Psoas muscle (tissue), 8 donors: ENCODE measurements around the gene SMIM12. TPM values are rescaled to one million over a fixed set of nuclear protein-coding genes. Genes with fewer than 3 reads are reported as not detected.

ENCODE experiments used
- ATAC-seq, 4 donors: fragments of 200-7000 bp; cut with Tn5 transposase; one replicate each; pipeline ENCODE4 v1.9.1; 2020; ENCODE audit warnings: moderate library complexity in 3 of 4, mild to moderate bottlenecking in 2 of 4
- DNase-seq, 2 donors: peaks; one replicate each; pipeline ENCODE4 v3.0.0-alpha.2; 2020
- H3K27ac ChIP-seq: fragments of 200-600 bp; one replicate; pipeline ENCODE4 v1.8.0; 2022
- H3K27me3 ChIP-seq, 3 donors: fragments of 200-600 bp in 1 of 3; one replicate each; pipeline versions ENCODE4 v1.6.1 to v1.8.0; 2013 to 2022; ENCODE audit warnings: low read length in 2 of 3, mild to moderate bottlenecking in 2 of 3, moderate library complexity in 1 of 3; ENCODE audit not compliant: insufficient read depth in 3 of 3
- H3K36me3 ChIP-seq, 2 donors: fragments of 200-600 bp in 1 of 2; one replicate each; pipeline versions ENCODE4 v1.6.1 to v1.8.0; 2013 to 2022; ENCODE audit warnings: low read depth in 1 of 2, mild to moderate bottlenecking in 1 of 2, moderate library complexity in 1 of 2; ENCODE audit not compliant: insufficient read depth in 1 of 2
- H3K4me1 ChIP-seq: fragments of 200-600 bp; one replicate; pipeline ENCODE4 v1.8.0; 2022
- H3K4me3 ChIP-seq: fragments of 200-600 bp; one replicate; pipeline ENCODE4 v1.8.0; 2022; ENCODE audit warnings: mild to moderate bottlenecking
- H3K9me3 ChIP-seq: fragments of 200-600 bp; one replicate; pipeline ENCODE4 v1.8.0; 2022
- CTCF ChIP-seq: fragments of 200-600 bp; IDR thresholded peaks from one replicate; pipeline ENCODE4 v1.8.0; 2022; ENCODE audit warnings: antibody characterized with exemption
- WGBS, 3 donors: extraction: QIAGEN DNeasy Blood & Tissue Kit; methylation state at CpG; one replicate each; pipeline versions ENCODE4 v1.1.6 to v1.1.7; 2013; 5-methylcytosine and 5-hydroxymethylcytosine counted together
- intact Hi-C, 2 donors: fragments of 100-400 bp; cut with DNase I; formaldehyde crosslinking; loops; one replicate each; pipeline versions ENCODE4 v1.11.0 to v1.14.2; 2022
- polyA plus RNA-seq, 3 donors: library from polyadenylated mRNA; stranded (reverse); fragments of 200-250 nt; gene quantifications; one replicate each; pipeline ENCODE4 v1.2.3, GENCODE V29; 2013
- total RNA-seq, 4 donors: library from RNA; stranded (reverse); fragmentation: NEBNext Ultra II Directional in 2 of 4; extraction: Animal tissue kit (Norgen Biotek cat#: 25700) in 2 of 4; gene quantifications; one replicate each; pipeline versions ENCODE4 v1.2.1 to v1.2.4, GENCODE V29; 2021 to 2023
- donor health status: healthy with polysubstance abuse.
- donor health status: DM: no; HTN: no; CAD: no; lungs with moderate emphysema.
- donor health status: Bipolar disorder and iron deficiency.
- donor health status: healthy.
- donor health status: DM: yes; HTN: yes; CAD: no.
- donor health status: DM: no; HTN: no; CAD: no.
- donor health status: DM: no; HTN: no; CAD: no.
- donor health status: DM: yes; HTN: yes; CAD: no.

The SMIM12 gene
- total and polyA plus RNA-seq, 7 donors: 17.9 to 140 (median 59.2) TPM

DNA sequence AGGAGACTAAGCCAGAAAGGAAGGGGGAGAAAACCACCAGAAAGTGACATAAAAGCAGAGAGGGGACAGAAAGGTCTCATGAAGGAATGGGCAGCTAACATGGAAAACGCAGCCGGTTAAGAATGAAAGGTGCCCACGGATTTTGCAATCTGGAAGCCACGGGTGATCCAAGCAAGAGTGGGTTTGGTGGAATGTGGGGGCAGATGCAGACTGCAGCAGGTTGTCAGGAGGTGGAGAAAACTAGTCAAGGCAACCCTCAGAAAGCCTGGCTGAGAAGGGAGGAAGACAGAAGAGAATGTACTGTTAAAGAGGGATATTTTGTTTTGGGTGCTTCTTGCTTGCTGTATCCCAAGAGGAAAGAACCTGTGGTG lies 12.6 kb upstream of the SMIM12 start:
- intact Hi-C loops: no loop called here
- DNase-seq: no peak
- ATAC-seq: no peak
- peaks cover 0 to 20% (median 2%) of the 10 kb centered on the region in 3 donors for H3K27me3 ChIP-seq
- 47 to 61% (median 61%) methylated on average over 4 of the region's 4 CpGs for WGBS, 3 donors
- H3K27ac ChIP-seq: no peak overlapping the region
- H3K36me3 ChIP-seq: no peaks in the 10 kb centered on the region
- H3K4me1 ChIP-seq: no peaks in the 10 kb centered on the region
- TF ChIP-seq CTCF: no peak
- H3K4me3 ChIP-seq: no peak overlapping the region
- H3K9me3 ChIP-seq: no peaks in the 10 kb centered on the region

DNA sequence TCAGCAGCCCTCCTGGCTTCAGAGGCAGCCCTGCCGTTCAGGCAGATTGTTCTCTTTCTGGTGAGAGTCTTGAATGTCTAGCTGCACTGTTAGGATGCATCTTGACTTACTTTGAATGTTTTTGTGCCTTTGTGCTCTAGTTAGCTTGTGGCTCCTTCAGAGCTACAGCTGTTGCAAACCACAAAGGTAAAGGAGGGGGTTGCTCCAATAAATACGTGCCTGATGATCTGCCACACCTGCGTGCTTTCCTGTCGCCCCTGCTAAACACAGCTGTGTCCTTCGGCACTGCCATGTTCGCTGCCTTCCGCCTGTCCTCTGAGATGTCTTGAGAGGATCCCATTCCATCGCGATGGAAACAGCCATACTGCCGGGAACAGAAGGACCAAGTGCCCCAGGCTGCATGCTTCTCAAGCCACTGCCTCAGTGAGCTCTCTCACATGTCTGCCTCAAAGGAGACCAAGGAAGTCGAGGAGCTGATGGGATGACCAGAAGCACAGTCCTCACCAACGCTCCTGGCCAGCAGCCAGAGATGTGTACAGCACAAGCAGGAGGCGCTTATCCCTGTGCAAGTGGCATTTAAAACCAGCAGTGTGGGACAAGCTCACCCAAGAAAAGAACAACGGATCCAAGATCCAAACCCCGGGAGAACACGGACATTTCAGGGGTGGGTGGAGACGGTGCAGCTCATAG lies 12.0 kb upstream of the SMIM12 start:
- Histone ChIP-seq H3K4me1 (peaks cover 3% of the 10 kb centered on the region), H3K4me3 (no peak overlapping the region), H3K36me3 (no peaks in the 10 kb centered on the region), H3K27me3 (peaks cover 0 to 19% (median 2%) of the 10 kb centered on the region in 3 donors), H3K27ac (no peak overlapping the region), H3K9me3 (no peaks in the 10 kb centered on the region)
- 51 to 56% (median 52%) methylated on average over 17 of the region's 17 CpGs for WGBS, 3 donors
- DNase-seq (no peak), ATAC-seq (no peak)
- TF ChIP-seq CTCF: no peak
- intact Hi-C loops: no loop called here

DNA sequence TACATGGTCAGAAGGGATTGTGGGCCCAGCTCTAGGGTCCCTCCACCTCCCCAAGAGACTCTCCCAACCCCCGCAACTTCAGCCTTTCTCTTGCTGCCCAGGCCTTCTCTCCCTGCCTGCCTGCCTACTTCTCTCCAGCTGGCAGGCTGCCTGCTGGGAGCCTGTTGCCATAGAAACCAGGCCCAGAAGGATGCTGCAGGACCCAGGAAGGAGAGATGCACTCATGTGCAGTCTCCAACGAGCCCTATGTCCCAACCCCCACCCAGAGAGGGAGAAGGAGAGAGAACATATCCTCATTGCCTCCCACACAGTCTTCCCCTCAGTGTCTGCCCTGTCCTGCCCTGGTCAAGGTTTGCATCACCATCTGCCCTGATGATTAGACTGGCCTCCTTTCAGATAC lies 10.8 kb upstream of the SMIM12 start:
- whole genome bisulfite sequencing, 3 donors: 65 to 72% (median 69%) methylated on average over 2 of the region's 2 CpGs
- TF ChIP-seq CTCF: no peak
- no peaks in the 10 kb centered on the region for H3K9me3 ChIP-seq
- H3K36me3 ChIP-seq: no peaks in the 10 kb centered on the region
- H3K27ac ChIP-seq: no peak overlapping the region
- DNase-seq: no peak
- H3K4me3 ChIP-seq: no peak overlapping the region
- H3K27me3 ChIP-seq: peaks cover 0 to 16% (median 2%) of the 10 kb centered on the region in 3 donors
- ATAC-seq: no peak
- H3K4me1 ChIP-seq: peaks cover 4% of the 10 kb centered on the region
- intact Hi-C loops: no loop called here

GRCh38 chr1:34869760-34870159 lies 10.2 kb upstream of the SMIM12 start:
- TF ChIP-seq CTCF: no peak
- Histone ChIP-seq H3K9me3 (no peaks in the 10 kb centered on the region), H3K27ac (no peak overlapping the region), H3K4me1 (peaks cover 4% of the 10 kb centered on the region), H3K36me3 (no peaks in the 10 kb centered on the region), H3K4me3 (no peak overlapping the region), H3K27me3 (peaks cover 0 to 16% (median 2%) of the 10 kb centered on the region in 3 donors)
- no peak for ATAC-seq
- DNase-seq: no peak
- 43 to 62% (median 46%) methylated on average over 4 of the region's 4 CpGs for WGBS, 3 donors
- intact Hi-C loops: loop anchor here in 1 of 2 donors (5.0 kb wide), 1 partner anchor 82 kb away; no protein-coding TSS in a partner anchor
